Measurements from ENCODE around the gene SUDS3.

SUDS3 gene, protein sequence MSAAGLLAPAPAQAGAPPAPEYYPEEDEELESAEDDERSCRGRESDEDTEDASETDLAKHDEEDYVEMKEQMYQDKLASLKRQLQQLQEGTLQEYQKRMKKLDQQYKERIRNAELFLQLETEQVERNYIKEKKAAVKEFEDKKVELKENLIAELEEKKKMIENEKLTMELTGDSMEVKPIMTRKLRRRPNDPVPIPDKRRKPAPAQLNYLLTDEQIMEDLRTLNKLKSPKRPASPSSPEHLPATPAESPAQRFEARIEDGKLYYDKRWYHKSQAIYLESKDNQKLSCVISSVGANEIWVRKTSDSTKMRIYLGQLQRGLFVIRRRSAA

DNA sequence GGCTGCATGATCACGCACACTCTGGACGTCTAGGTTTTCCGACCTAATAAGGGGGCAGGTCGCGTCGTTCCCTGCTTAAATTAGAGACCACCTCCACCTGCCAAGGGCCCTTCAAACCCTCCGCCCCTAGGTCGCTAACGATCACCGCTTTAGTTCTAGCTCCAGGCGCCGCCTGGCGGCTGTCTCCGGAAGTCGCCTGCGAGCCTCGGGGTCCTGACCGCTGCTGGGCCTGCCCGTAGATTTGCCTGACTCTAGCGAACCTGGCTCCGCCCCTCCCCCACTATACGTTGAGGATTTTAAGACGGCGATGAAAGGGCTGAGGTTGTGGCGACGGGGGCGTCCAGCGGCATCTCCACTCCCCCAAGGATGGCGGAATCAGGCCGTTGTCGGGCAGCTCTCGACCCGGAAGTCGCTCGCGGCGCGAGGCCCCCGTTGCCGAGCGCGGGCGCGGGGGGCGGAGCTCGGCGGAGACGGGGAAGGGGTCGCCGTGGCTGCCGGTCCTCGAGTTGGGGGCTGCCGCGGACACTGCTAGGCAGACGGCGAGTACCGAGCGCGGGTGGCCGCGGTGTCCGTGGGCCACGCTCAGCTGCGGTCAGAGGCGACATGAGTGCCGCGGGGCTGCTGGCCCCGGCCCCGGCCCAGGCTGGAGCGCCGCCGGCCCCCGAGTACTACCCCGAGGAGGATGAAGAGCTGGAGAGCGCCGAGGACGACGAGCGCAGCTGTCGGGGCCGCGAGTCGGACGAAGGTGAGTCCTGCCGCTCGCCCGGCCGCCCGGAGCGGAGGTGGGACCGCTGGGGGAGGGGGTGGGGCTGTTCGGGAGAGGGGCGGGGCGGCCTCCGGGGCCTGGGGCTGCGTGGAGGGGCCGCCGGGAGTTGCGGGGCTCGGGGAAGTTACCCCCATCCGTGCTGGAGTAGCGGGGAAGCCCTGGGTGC lies at the start of gene SUDS3:
Gene SUDS3, plus strand, starts transcription at position 467 of the 932 bp plus-strand sequence. Its CDS starts 137 bp downstream, at position 604.
- peak; percentile 95 for TF ChIP-seq CTCF (IDR thresholded peaks at IDR 0.05; ENCODE audit: control extremely low read depth, extremely low read depth, low read depth, missing control alignments)
- POLR2A ChIA-PET, result interaction anchor here (0.6 to 1.2 kb wide), 6 partner anchors 11 to 498 kb away, joined by 3 to 4 read pairs (median 3); partner anchors contain the start of gene PEBP1
- peak; percentile 85 for DNase-seq (ENCODE audit: extremely low spot score)
- CTCF ChIA-PET, result interaction anchor here (0.6 to 5.2 kb wide), 79 partner anchors 9 to 1730 kb away, joined by 3 to 142 read pairs (median 5); partner anchors contain the start of gene PEBP1

- ChIA-PET POLR2A (no interaction called here), CTCF (interaction anchor here (1.1 kb wide), 1 partner anchor 12 kb away, joined by 3 read pairs; no protein-coding TSS in a partner anchor)
- no peak for TF ChIP-seq CTCF (IDR thresholded peaks at IDR 0.05; ENCODE audit: control extremely low read depth, extremely low read depth, low read depth, missing control alignments)
- no peak for DNase-seq (ENCODE audit: extremely low spot score)
Observed at GRCh38 chr12:118326991-118327390, 49.4 kb upstream of the SUDS3 start.

DNA sequence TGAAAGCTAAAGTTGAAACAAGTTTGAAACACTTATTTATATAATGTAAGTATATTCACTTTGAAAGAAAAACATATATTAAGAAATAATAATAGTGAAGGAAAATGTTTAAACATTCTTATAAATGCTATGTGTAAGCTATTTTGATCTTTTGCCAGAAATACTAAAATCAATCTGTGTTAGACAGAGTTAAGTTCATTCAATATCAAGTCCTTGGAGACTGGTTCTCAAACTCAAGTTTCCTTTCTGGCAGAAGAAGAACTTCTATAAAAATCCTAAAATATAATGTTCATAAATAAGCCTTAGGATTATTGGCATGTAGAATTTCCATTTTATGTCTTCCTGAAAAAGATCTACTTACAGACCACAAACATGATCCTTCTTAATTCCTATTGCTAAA lies 49.0 kb upstream of the SUDS3 start:
- CTCF ChIA-PET, result interaction anchor here (1.1 kb wide), 1 partner anchor 12 kb away, joined by 3 read pairs; no protein-coding TSS in a partner anchor
- no peak for TF ChIP-seq CTCF (IDR thresholded peaks at IDR 0.05; ENCODE audit: control extremely low read depth, extremely low read depth, low read depth, missing control alignments)
- POLR2A ChIA-PET, result no interaction called here
- DNase-seq (ENCODE audit: extremely low spot score), result no peak

DNA sequence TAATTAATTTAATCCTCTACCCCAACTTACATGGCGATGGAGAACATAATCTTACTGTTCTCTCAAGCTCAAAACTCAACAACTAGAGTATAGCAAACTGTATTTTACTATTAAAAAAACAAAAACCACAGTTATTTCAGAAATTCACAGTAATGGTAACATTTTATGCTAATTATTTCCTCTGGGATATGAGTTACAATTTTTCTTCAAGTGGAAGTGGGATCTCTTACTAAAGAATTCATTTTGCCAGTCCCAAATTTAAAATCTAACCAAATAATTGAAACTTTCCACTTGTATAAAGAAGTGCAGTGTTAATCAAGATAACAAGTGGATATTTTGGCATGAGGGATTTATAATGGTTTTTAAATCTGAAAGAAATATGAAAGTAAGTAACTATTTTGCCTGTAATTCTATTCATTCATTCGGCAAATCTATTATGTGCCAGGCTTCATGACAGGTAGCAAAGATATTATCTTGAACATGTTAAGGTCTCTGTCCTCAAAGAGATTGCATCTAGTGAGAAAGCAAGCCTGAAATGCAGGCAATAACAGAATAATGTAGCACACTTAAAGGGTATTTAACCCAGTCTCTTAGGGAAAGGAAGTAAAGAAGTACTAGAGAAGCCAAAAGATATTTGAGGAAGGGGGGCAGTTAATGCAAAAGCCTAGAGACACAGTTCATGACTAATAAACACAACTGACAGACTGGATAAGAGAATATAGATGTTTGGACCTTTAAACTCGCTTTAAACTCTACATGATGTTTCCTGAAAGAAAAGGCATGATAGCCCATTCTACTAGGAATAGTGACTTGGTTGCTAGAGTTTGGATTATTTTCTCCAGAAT lies 47.6 kb upstream of the SUDS3 start:
- DNase-seq (ENCODE audit: extremely low spot score), result no peak
- no peak for TF ChIP-seq CTCF (IDR thresholded peaks at IDR 0.05; ENCODE audit: control extremely low read depth, extremely low read depth, low read depth, missing control alignments)
- ChIA-PET POLR2A (no interaction called here), CTCF (interaction anchor here (0.8 kb wide), 1 partner anchor 20 kb away, joined by 3 read pairs; no protein-coding TSS in a partner anchor)

- no peak for TF ChIP-seq CTCF (IDR thresholded peaks at IDR 0.05; ENCODE audit: control extremely low read depth, extremely low read depth, low read depth, missing control alignments)
- ChIA-PET POLR2A (interaction anchor here (0.7 kb wide), 1 partner anchor 65 kb away, joined by 3 read pairs; no protein-coding TSS in a partner anchor), CTCF (interaction anchor here (1.6 to 1.8 kb wide), 3 partner anchors 21 to 45 kb away, joined by 5 to 6 read pairs (median 5); partner anchors contain the start of gene SUDS3)
- peak; percentile 33 for DNase-seq (ENCODE audit: extremely low spot score)
Observed at GRCh38 chr12:118330421-118331018, 45.8 kb upstream of the SUDS3 start.

Data from GM10248 (cell line).